ENCODE measurements around the gene PTPRT.

The PTPRT gene

GRCh38 chr20:42472198-42472597 is 717.5 kb downstream of the PTPRT start:
- H3K27ac Mint-ChIP-seq = no peak overlapping the region
- no peaks in the 10 kb centered on the region for H3K4me1 Mint-ChIP-seq
- no peaks in the 10 kb centered on the region for H3K9me3 Mint-ChIP-seq
- no peak overlapping the region for H3K4me3 Mint-ChIP-seq
- H3K27me3 Mint-ChIP-seq = no peaks in the 10 kb centered on the region
- no peaks in the 10 kb centered on the region for H3K36me3 Mint-ChIP-seq

DNA sequence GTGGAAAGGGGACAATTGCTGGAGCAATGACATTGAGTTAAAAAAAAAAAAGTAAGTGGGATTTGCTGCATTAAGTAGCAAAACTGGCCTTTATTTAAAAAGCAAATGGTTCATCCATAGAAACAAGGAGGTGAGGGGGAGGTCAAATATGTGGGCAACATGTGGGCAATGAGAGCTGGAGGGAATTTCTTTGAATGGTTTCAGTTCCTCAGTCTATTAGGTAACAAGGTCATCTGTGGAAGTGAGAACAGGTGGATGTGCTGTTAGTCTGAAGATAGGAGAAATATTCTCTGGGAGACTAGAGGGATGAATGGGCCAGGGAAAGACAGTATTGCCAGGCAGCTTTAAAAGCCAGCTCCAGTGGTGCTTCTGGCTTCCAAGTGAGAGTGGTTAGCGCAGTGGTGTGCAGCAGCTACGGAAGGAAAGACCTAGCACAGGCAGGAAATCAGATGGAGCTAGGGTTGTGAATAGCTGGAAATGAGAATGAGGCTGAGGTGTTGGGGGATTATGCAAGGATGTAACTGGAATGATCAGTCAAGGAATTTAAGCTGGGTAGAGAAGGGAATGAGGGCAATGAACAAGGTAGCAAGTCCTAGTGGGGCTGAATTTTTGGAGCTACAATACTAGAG is 727.6 kb downstream of the PTPRT start:
- H3K27me3 Mint-ChIP-seq = peaks cover 7% of the 10 kb centered on the region
- H3K36me3 Mint-ChIP-seq = no peaks in the 10 kb centered on the region
- no peak overlapping the region for H3K27ac Mint-ChIP-seq
- no peak overlapping the region for H3K4me3 Mint-ChIP-seq
- no peaks in the 10 kb centered on the region for H3K4me1 Mint-ChIP-seq
- no peaks in the 10 kb centered on the region for H3K9me3 Mint-ChIP-seq

GRCh38 chr20:42461291-42461690 is 728.4 kb downstream of the PTPRT start:
- Mint-ChIP-seq H3K27ac (no peak overlapping the region), H3K36me3 (no peaks in the 10 kb centered on the region), H3K9me3 (no peaks in the 10 kb centered on the region), H3K27me3 (peaks cover 7% of the 10 kb centered on the region), H3K4me3 (no peak overlapping the region), H3K4me1 (no peaks in the 10 kb centered on the region)

- Mint-ChIP-seq H3K9me3 (peaks cover 11% of the 10 kb centered on the region), H3K4me1 (no peaks in the 10 kb centered on the region), H3K27ac (no peak overlapping the region), H3K27me3 (no peaks in the 10 kb centered on the region), H3K36me3 (no peaks in the 10 kb centered on the region), H3K4me3 (no peak overlapping the region)
Observed at GRCh38 chr20:42447270-42447669, 742.4 kb downstream of the PTPRT start.

DNA sequence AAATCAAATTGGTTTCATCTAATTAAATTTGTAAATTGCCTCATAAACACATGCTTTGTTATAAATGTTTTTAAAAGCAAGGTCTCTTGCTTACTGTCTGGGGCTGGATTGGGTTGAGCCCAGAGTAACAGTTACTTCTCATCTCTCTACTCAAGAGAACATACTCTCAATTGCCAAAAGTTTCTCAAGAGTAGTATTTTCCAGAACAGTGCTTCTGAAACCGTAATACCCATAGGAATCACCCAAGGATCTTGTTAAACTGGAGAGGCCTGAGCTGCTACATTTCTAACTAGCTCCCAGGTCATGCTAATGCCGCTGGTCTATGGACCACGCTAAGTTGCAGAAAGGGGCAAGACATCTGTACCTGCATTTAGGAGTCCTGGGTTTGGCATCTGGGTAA is 744.9 kb downstream of the PTPRT start:
- Mint-ChIP-seq H3K4me1 (no peaks in the 10 kb centered on the region), H3K27me3 (no peaks in the 10 kb centered on the region), H3K4me3 (no peak overlapping the region), H3K36me3 (no peaks in the 10 kb centered on the region), H3K9me3 (no peaks in the 10 kb centered on the region), H3K27ac (no peak overlapping the region)

DNA sequence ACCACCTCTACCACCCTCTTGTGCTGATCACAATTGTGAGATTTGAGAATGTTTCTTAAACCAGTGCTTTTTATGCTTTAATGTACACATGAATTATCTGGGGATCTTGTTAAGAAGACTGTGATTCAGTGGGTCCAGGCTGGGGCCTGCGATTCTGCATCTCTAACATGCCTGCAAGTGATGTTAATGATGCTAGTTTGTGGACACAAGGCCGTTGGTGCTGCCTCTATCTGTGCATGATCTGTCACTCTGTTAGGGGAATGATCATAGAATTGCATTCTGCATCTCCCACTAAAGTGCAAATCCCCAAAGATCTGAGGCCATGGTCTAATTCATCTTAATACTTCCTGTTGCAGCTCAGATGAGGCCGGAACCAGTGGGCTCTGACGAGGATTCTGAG is 746.5 kb downstream of the PTPRT start:
- H3K27me3 Mint-ChIP-seq = no peaks in the 10 kb centered on the region
- H3K36me3 Mint-ChIP-seq = no peaks in the 10 kb centered on the region
- no peak overlapping the region for H3K27ac Mint-ChIP-seq
- H3K4me1 Mint-ChIP-seq = no peaks in the 10 kb centered on the region
- H3K4me3 Mint-ChIP-seq = no peak overlapping the region
- peaks cover 4% of the 10 kb centered on the region for H3K9me3 Mint-ChIP-seq

DNA sequence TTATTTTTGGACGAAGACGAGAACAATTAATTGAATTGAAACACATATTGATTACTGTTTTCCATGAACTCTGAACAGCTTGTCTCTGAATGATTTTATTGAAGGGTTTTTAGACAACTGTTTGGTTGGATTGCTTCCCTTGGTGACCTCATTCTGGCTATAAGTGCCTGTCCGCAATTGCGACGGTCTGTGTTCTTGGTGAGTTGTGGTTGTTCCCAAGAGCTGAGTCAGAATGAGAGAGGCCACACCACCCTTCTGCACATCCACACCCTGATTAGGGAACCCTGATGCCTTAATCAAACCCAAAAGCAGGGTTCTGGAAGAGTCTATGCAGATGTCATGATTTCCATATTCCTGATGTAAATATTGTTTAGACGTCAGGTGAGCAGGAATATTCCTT is 747.0 kb downstream of the PTPRT start:
- no peaks in the 10 kb centered on the region for H3K36me3 Mint-ChIP-seq
- H3K4me1 Mint-ChIP-seq = no peaks in the 10 kb centered on the region
- H3K27me3 Mint-ChIP-seq = no peaks in the 10 kb centered on the region
- H3K4me3 Mint-ChIP-seq = no peak overlapping the region
- H3K9me3 Mint-ChIP-seq = peaks cover 4% of the 10 kb centered on the region
- no peak overlapping the region for H3K27ac Mint-ChIP-seq

GRCh38 chr20:42441864-42442331 is 747.8 kb downstream of the PTPRT start:
- Mint-ChIP-seq H3K4me3 (no peak overlapping the region), H3K9me3 (peaks cover 4% of the 10 kb centered on the region)

DNA sequence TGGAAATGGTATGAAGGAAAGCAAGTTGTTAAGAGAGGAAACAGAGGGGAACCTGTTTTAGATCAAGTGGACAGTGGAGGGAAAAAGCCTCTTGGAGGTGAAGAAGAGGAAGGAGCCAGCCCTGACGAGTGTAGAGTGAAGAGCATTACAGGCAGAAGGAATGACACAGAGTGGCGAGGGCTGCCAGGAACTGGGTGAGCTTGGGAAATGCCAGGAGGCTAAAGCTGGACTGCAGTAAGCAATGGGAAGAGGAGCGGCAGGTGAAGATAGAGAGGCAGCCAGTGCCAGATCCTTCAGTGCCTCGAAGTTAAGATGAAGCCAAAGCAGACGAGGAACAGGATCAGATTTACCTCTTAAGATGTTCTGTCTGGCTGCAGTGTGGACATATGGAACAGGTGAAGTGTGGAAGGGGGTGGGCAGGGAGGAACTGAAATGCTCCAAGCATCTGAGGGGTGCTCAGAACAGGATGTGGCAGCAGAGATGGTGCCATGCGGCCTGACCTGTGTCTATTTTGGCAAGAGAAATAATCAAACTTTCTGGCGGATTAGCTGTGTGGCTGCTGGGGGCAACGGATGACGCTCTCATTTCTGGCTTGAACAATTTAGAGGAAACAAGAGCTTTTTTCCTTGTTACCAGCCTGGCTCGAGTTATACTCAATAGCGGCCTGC is 748.4 kb downstream of the PTPRT start:
- H3K4me3 Mint-ChIP-seq = no peak overlapping the region
- no peaks in the 10 kb centered on the region for H3K27me3 Mint-ChIP-seq
- no peak overlapping the region for H3K27ac Mint-ChIP-seq

More at GRCh38 chr20:42441864-42442331, 747.8 kb downstream of the PTPRT start:
- Mint-ChIP-seq H3K36me3 (no peaks in the 10 kb centered on the region), H3K27ac (no peak overlapping the region), H3K4me1 (no peaks in the 10 kb centered on the region), H3K27me3 (no peaks in the 10 kb centered on the region)

GRCh38 chr20:42435230-42435629 is 754.5 kb downstream of the PTPRT start:
- no peaks in the 10 kb centered on the region for H3K36me3 Mint-ChIP-seq
- no peak overlapping the region for H3K27ac Mint-ChIP-seq
- H3K4me3 Mint-ChIP-seq = no peak overlapping the region
- H3K4me1 Mint-ChIP-seq = no peaks in the 10 kb centered on the region
- no peaks in the 10 kb centered on the region for H3K27me3 Mint-ChIP-seq
- H3K9me3 Mint-ChIP-seq = peaks cover 4% of the 10 kb centered on the region

More for the DNA sequence above, 748.4 kb downstream of the PTPRT start:
- no peaks in the 10 kb centered on the region for H3K36me3 Mint-ChIP-seq
- peaks cover 4% of the 10 kb centered on the region for H3K9me3 Mint-ChIP-seq
- no peaks in the 10 kb centered on the region for H3K4me1 Mint-ChIP-seq

GRCh38 chr20:42432496-42433334 is 757.0 kb downstream of the PTPRT start:
- no peak overlapping the region for H3K27ac Mint-ChIP-seq

GRCh38 chr20:42430598-42430997 is 759.1 kb downstream of the PTPRT start:
- Mint-ChIP-seq H3K36me3 (no peaks in the 10 kb centered on the region), H3K27me3 (peaks cover 1% of the 10 kb centered on the region), H3K9me3 (peaks cover 4% of the 10 kb centered on the region), H3K27ac (no peak overlapping the region), H3K4me1 (no peaks in the 10 kb centered on the region), H3K4me3 (no peak overlapping the region)

More at GRCh38 chr20:42432496-42433334, 757.0 kb downstream of the PTPRT start:
- Mint-ChIP-seq H3K27me3 (no peaks in the 10 kb centered on the region), H3K9me3 (no peaks in the 10 kb centered on the region), H3K4me1 (no peaks in the 10 kb centered on the region), H3K4me3 (no peak overlapping the region), H3K36me3 (no peaks in the 10 kb centered on the region)

DNA sequence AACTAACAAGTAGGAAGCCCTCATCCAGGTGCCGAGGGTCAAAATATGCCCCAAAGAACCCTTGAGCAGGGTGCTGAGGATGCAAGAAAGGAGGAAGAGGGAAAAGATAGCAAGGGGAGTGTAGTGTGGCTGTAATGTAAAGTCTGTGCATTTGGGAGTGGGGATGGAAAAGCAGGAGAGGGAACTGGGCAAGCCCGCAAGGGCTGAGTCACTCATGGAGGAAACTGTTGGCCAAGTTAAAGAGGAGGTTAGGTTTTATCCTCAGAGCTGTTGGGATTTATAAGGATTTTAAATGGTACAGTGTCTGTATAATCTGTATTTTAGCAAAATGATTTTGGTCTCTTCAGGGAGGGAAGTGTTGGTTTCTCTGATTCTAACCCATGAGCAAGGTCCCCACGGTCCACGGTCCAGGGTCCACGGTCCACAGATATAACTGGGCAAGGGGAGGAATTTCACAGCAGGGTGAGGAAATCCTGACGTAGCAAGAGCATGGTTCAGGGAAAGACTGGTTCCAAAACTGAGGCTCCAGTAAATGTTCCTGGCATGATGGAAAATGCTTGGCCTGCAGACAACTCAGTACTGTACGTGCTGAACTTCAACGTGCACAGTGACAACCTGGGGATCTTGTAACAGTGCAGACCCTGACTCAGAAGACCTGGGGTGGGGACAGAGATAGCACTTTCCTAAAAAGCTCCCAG is 759.8 kb downstream of the PTPRT start:
- no peaks in the 10 kb centered on the region for H3K36me3 Mint-ChIP-seq
- no peaks in the 10 kb centered on the region for H3K4me1 Mint-ChIP-seq
- H3K4me3 Mint-ChIP-seq = no peak overlapping the region
- H3K9me3 Mint-ChIP-seq = peaks cover 7% of the 10 kb centered on the region
- peaks cover 1% of the 10 kb centered on the region for H3K27me3 Mint-ChIP-seq
- H3K27ac Mint-ChIP-seq = no peak overlapping the region

DNA sequence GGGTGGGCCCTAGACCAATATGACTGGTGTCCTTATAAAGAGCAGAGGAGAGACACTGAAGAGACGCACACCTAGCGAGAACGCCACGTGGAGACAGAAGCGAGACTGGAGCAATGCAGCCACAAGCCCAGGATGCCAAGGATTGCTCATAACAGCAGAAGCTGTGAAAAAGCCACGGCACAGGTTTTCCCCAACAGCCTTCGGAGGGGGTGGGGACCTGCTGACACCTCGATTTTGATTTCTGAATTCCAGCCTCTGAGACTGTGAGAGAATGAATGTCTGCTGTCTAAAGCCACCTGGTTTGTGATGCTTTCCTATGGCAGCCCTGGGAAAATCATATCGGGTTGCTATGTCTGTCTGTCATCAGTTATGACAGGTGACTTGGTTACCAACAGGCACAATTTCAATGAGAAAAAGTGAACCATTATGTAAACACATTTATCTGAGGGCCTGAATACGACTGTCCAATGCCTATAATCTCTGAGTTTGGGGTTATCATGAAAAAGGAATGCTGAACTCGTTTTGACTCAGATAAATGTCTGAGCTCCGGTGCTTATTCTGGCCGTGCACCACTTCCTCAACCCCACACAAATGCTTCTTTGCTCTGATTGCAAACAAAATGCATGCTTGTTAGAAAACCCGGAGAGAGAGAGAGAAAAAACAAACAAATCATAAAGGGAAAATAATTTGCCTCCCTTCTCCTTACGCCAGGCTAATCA is 769.7 kb downstream of the PTPRT start:
- Mint-ChIP-seq H3K4me1 (no peaks in the 10 kb centered on the region), H3K9me3 (no peaks in the 10 kb centered on the region), H3K27me3 (no peaks in the 10 kb centered on the region), H3K4me3 (no peak overlapping the region), H3K36me3 (no peaks in the 10 kb centered on the region), H3K27ac (no peak overlapping the region)

DNA sequence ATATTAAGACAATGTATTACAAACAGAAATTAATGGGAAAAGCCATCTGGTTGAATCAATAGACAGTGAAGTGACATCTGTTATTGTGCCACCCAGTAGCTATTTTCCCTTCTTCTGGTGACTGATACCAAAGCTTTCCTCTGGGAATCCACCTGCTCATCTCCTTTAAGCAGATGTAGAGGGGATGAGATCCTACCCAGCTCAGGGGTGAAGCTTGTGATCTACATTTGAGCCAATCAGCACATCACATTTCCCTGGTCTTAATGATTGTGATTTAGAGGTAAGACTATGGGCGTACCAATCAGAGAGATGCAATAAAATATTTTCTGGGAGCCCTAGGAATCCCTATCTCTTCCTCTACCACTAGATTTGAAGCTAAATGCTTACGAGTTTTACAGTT is 782.9 kb downstream of the PTPRT start:
- H3K27ac Mint-ChIP-seq = no peak overlapping the region
- H3K4me1 Mint-ChIP-seq = no peaks in the 10 kb centered on the region
- peaks cover under 1% of the 10 kb centered on the region for H3K9me3 Mint-ChIP-seq
- no peak overlapping the region for H3K4me3 Mint-ChIP-seq
- no peaks in the 10 kb centered on the region for H3K36me3 Mint-ChIP-seq
- no peaks in the 10 kb centered on the region for H3K27me3 Mint-ChIP-seq
